Measurements from ENCODE around the gene UNC5A. TPM values are rescaled to one million over a fixed set of nuclear protein-coding genes. Genes with fewer than 3 reads are reported as not detected.

UNC5A gene
- total RNA-seq, 1 experiment from 2014 or later: not detected

DNA sequence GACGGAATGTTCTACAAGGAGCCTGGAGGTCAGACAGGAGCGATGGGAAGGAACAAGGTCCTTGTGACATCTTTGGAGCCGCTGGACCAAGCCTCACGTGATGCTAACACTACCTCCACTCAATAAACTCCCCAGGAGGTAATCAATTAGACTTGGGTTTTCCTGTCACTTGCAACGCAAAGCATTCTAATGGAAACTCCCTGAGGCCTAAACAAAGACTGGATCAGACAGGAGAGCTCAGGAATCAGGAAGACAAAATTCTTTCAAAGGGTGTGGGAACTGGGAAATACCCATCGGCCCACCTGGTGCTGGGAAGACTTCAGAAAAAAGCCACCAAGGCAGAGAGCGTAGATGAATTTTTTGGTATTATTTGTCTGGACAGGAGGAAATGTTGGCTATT, 22.3 kb upstream of the UNC5A start:
- Histone ChIP-seq H3K79me2 (ENCODE audit: low read length) (no peaks in the 10 kb centered on the region), H3K9me3 (ENCODE audit: low read length) (no peaks in the 10 kb centered on the region), H4K20me1 (ENCODE audit: insufficient read depth, low read depth, low read length) (0 out of 2 replicates have a peak, but pooled peaks cover 4% of the 10 kb centered on the region), H3K27me3 (ENCODE audit: low read length) (no peaks in the 10 kb centered on the region), H3K36me3 (ENCODE audit: insufficient read depth, low read length) (no peaks in the 10 kb centered on the region), H3K9me2 (replicated peaks; ENCODE audit: insufficient read depth, low read length) (no peaks in the 10 kb centered on the region), H3K27ac (ENCODE audit: low read length) (no peak overlapping the region), H3K9ac (ENCODE audit: low read length) (no peak overlapping the region), H2AFZ (ENCODE audit: low read length) (no peak overlapping the region), H3K4me2 (ENCODE audit: low read depth, low read length, poor library complexity, severe bottlenecking) (no peak overlapping the region), H3K4me1 (ENCODE audit: low read length) (no peaks in the 10 kb centered on the region), H3K4me3 (ENCODE audit: low read length) (no peak overlapping the region)
- DNase-seq: no peak

DNA sequence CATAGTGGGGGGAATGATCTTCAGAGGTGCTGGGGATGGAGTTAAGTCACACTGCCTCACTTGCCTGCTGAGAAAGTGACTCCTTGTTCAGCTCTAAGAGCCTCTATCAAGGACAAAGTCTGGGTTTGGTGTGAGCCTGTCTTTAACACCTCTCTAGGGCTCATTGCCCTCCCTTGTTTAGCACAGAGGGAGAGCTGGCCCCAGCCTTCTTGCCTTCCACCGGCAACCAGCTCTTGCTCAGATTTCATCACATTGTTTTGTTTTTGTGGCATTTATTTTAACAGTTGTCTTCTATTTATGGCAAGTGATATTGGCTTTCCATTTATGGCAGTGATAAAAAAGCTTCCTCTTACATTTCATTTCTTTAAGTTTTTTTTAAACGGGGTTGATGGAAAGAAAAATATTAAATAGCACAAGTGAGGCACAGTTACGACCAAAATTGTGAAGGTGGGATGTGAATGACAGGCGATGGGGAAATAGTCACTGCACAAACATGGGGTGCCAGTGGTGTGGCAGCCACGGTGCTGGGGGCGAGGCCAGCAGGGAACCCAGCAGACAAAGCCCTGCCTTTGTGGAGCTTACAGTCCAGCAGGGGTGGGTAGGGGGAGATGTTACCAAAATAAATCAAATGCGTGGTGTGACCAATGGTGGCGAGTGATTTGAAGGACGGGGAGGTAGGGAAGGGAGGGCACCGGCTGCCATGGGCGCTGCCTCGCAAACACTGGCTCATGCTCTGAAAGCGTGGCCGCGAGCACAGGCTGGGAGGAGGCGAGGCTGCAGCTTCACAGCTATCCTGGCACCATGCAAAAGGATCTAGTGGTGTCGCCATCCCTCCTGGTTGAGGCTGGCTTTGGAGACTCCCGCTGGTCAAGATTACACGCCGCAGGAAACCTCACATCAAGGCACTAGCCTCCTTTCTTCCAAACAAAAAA, 21.2 kb upstream of the UNC5A start:
- H3K4me3 ChIP-seq (ENCODE audit: low read length): no peak overlapping the region
- H3K36me3 ChIP-seq (ENCODE audit: insufficient read depth, low read length): no peaks in the 10 kb centered on the region
- H3K9ac ChIP-seq (ENCODE audit: low read length): no peak overlapping the region
- no peaks in the 10 kb centered on the region for H3K4me1 ChIP-seq (ENCODE audit: low read length)
- no peaks in the 10 kb centered on the region for H3K79me2 ChIP-seq (ENCODE audit: low read length)
- no peaks in the 10 kb centered on the region for H3K9me2 ChIP-seq (replicated peaks; ENCODE audit: insufficient read depth, low read length)
- DNase-seq: no peak
- H4K20me1 ChIP-seq (ENCODE audit: insufficient read depth, low read depth, low read length): 0 out of 2 replicates have a peak, but pooled peaks cover 4% of the 10 kb centered on the region
- no peak overlapping the region for H3K27ac ChIP-seq (ENCODE audit: low read length)
- H3K9me3 ChIP-seq (ENCODE audit: low read length): no peaks in the 10 kb centered on the region
- no peak overlapping the region for H3K4me2 ChIP-seq (ENCODE audit: low read depth, low read length, poor library complexity, severe bottlenecking)
- no peaks in the 10 kb centered on the region for H3K27me3 ChIP-seq (ENCODE audit: low read length)
- no peak overlapping the region for H2AFZ ChIP-seq (ENCODE audit: low read length)

DNA sequence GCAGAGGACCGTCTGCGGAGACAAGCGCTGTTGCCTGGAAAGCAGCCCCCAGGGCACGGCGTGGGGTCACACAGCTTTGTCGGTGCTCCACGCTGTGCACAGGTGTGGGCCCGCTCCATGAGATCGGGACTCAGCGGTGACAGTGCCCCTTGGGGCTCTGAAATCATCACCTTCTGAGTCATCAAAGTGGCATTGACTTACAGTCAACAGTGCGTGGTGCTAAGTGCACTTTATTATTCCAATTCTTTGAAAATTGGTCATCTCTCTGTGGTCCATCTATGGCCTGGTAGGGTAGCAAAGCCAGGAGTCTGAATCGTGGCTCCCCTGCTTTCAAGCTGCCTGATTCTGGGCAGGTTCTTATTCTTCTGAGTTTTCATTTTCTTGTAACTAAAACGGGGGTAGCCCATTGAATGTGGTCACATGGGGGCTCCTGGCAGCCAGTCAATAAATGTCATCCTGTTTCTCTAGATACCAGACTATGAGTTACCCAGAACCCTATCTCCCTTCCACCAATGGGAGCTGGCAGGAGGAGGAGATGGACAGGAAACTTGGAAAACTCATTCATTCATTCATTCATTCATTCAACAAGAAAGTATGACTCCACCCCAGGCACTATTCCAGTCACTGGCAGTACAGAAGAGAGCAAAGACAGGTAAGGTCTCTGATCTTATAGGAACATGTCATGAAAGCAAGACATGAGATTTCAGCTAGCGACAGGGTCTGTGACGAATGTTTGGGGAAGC, 20.3 kb upstream of the UNC5A start:
- Histone ChIP-seq H4K20me1 (ENCODE audit: insufficient read depth, low read depth, low read length) (0 out of 2 replicates have a peak, but pooled peaks cover 4% of the 10 kb centered on the region), H3K9ac (ENCODE audit: low read length) (no peak overlapping the region), H2AFZ (ENCODE audit: low read length) (no peak overlapping the region), H3K79me2 (ENCODE audit: low read length) (no peaks in the 10 kb centered on the region), H3K9me3 (ENCODE audit: low read length) (no peaks in the 10 kb centered on the region), H3K27me3 (ENCODE audit: low read length) (no peaks in the 10 kb centered on the region), H3K9me2 (replicated peaks; ENCODE audit: insufficient read depth, low read length) (no peaks in the 10 kb centered on the region), H3K4me3 (ENCODE audit: low read length) (no peak overlapping the region), H3K36me3 (ENCODE audit: insufficient read depth, low read length) (no peaks in the 10 kb centered on the region), H3K4me1 (ENCODE audit: low read length) (no peaks in the 10 kb centered on the region), H3K4me2 (ENCODE audit: low read depth, low read length, poor library complexity, severe bottlenecking) (no peak overlapping the region), H3K27ac (ENCODE audit: low read length) (no peak overlapping the region)
- DNase-seq: no peak

GRCh38 chr5:176790941-176791340, 19.4 kb upstream of the UNC5A start:
- Histone ChIP-seq H3K9ac (ENCODE audit: low read length) (no peak overlapping the region), H3K4me1 (ENCODE audit: low read length) (no peaks in the 10 kb centered on the region), H3K9me2 (replicated peaks; ENCODE audit: insufficient read depth, low read length) (no peaks in the 10 kb centered on the region), H2AFZ (ENCODE audit: low read length) (no peak overlapping the region), H3K4me3 (ENCODE audit: low read length) (no peak overlapping the region), H3K27ac (ENCODE audit: low read length) (no peak overlapping the region), H3K36me3 (ENCODE audit: insufficient read depth, low read length) (no peaks in the 10 kb centered on the region), H3K4me2 (ENCODE audit: low read depth, low read length, poor library complexity, severe bottlenecking) (no peak overlapping the region), H3K27me3 (ENCODE audit: low read length) (no peaks in the 10 kb centered on the region), H3K79me2 (ENCODE audit: low read length) (no peaks in the 10 kb centered on the region), H4K20me1 (ENCODE audit: insufficient read depth, low read depth, low read length) (0 out of 2 replicates have a peak, but pooled peaks cover 4% of the 10 kb centered on the region), H3K9me3 (ENCODE audit: low read length) (no peaks in the 10 kb centered on the region)
- no peak for DNase-seq

DNA sequence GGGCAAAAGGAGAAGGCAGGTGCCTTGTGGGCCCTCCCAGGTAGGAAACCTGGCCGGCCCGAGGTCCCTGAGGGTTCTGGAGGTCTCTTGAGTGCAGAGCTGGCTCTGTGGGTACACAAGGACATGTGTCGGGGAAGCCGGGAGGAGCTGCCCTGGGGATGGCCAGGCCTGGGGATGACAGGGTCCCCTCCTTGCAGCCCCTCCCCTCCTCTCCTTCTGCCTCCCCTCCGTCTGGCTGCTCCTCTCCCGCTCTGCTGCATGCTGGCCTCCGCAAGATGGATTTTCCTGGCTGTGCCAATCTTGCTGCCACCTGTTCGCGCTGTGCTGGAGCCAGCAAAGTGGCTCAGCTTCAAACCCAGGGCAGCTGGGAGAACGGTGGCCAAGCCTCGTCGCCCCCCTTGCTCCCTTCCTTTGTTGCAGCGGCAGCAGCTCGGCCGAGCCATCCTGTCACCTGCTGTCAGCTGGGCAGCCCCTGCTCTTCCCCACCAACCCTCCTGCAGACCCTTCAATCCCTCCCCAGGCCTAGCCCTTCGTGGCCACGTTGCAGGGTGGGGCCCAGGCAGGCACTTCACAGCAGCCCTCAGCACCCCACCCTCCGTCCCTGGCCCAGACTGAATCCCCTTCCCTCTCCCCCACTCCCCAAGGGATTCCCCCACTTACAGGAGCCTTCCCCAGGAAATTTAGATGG, 17.6 kb upstream of the UNC5A start:
- no peak for DNase-seq
- no peaks in the 10 kb centered on the region for H3K36me3 ChIP-seq (ENCODE audit: insufficient read depth, low read length)
- H3K4me3 ChIP-seq (ENCODE audit: low read length): no peak overlapping the region
- no peaks in the 10 kb centered on the region for H3K79me2 ChIP-seq (ENCODE audit: low read length)
- H3K27ac ChIP-seq (ENCODE audit: low read length): no peak overlapping the region
- H3K9me3 ChIP-seq (ENCODE audit: low read length): no peaks in the 10 kb centered on the region
- H3K4me1 ChIP-seq (ENCODE audit: low read length): no peaks in the 10 kb centered on the region
- H4K20me1 ChIP-seq (ENCODE audit: insufficient read depth, low read depth, low read length): 0 out of 2 replicates have a peak, but pooled peaks cover 4% of the 10 kb centered on the region
- H2AFZ ChIP-seq (ENCODE audit: low read length): no peak overlapping the region
- no peaks in the 10 kb centered on the region for H3K27me3 ChIP-seq (ENCODE audit: low read length)
- no peaks in the 10 kb centered on the region for H3K9me2 ChIP-seq (replicated peaks; ENCODE audit: insufficient read depth, low read length)
- H3K4me2 ChIP-seq (ENCODE audit: low read depth, low read length, poor library complexity, severe bottlenecking): no peak overlapping the region
- H3K9ac ChIP-seq (ENCODE audit: low read length): no peak overlapping the region

DNA sequence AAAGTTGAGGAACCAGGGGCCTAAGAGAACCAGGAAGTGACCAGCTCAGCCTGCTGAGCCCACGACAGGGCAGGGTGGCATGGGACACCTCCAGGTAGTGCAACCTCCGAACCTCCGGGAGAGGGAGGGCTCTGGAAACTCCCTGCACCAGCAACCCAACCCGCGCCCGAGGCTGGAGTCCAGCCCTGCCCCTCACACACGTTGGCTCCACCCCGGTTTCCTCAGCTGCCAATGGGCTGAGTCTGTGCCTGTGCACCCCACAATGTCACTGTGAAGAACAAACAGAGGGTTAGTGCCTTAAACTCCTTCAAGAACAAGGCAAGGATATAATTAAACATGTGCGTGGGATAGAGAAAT, 17.0 kb upstream of the UNC5A start:
- DNase-seq: peak; percentile 76
- Histone ChIP-seq H3K27ac (ENCODE audit: low read length) (no peak overlapping the region), H3K9me3 (ENCODE audit: low read length) (no peaks in the 10 kb centered on the region), H3K36me3 (ENCODE audit: insufficient read depth, low read length) (no peaks in the 10 kb centered on the region), H3K79me2 (ENCODE audit: low read length) (no peaks in the 10 kb centered on the region), H2AFZ (ENCODE audit: low read length) (no peak overlapping the region), H3K4me2 (ENCODE audit: low read depth, low read length, poor library complexity, severe bottlenecking) (no peak overlapping the region), H3K27me3 (ENCODE audit: low read length) (no peaks in the 10 kb centered on the region), H3K9ac (ENCODE audit: low read length) (no peak overlapping the region), H3K9me2 (replicated peaks; ENCODE audit: insufficient read depth, low read length) (no peaks in the 10 kb centered on the region), H4K20me1 (ENCODE audit: insufficient read depth, low read depth, low read length) (0 out of 2 replicates have a peak, but pooled peaks cover 4% of the 10 kb centered on the region), H3K4me3 (ENCODE audit: low read length) (no peak overlapping the region), H3K4me1 (ENCODE audit: low read length) (no peaks in the 10 kb centered on the region)

GRCh38 chr5:176793736-176794135, 16.6 kb upstream of the UNC5A start:
- Histone ChIP-seq H3K4me3 (ENCODE audit: low read length) (no peak overlapping the region), H3K27ac (ENCODE audit: low read length) (no peak overlapping the region), H3K4me1 (ENCODE audit: low read length) (no peaks in the 10 kb centered on the region), H2AFZ (ENCODE audit: low read length) (no peak overlapping the region), H4K20me1 (ENCODE audit: insufficient read depth, low read depth, low read length) (0 out of 2 replicates have a peak, but pooled peaks cover 4% of the 10 kb centered on the region), H3K79me2 (ENCODE audit: low read length) (no peaks in the 10 kb centered on the region), H3K36me3 (ENCODE audit: insufficient read depth, low read length) (no peaks in the 10 kb centered on the region), H3K27me3 (ENCODE audit: low read length) (no peaks in the 10 kb centered on the region), H3K9me3 (ENCODE audit: low read length) (no peaks in the 10 kb centered on the region), H3K9me2 (replicated peaks; ENCODE audit: insufficient read depth, low read length) (no peaks in the 10 kb centered on the region), H3K9ac (ENCODE audit: low read length) (no peak overlapping the region), H3K4me2 (ENCODE audit: low read depth, low read length, poor library complexity, severe bottlenecking) (no peak overlapping the region)
- no peak for DNase-seq

DNA sequence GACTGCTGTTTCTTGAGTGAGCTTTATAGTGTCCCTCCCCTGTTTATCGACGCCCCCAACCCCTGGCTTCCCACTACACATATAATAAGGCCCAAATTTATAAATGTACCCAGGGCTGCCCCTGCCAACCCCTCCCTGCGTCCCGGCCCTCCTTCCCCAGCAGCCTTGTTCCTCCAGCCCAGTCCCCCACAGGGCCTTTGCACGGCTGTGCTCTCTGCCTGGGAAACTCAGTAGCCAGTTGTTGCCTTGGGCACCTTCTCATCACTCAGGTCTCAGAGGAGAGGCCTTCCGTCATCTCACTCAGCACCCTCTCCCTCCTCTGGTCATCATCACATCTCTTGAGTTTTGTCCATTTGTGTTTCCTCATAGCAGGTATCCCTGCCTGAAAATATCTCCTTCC, 15.8 kb upstream of the UNC5A start:
- Histone ChIP-seq H3K4me1 (ENCODE audit: low read length) (no peaks in the 10 kb centered on the region), H3K9ac (ENCODE audit: low read length) (no peak overlapping the region), H3K9me3 (ENCODE audit: low read length) (no peaks in the 10 kb centered on the region), H3K27me3 (ENCODE audit: low read length) (no peaks in the 10 kb centered on the region), H3K4me3 (ENCODE audit: low read length) (no peak overlapping the region), H4K20me1 (ENCODE audit: insufficient read depth, low read depth, low read length) (no peaks in the 10 kb centered on the region), H3K27ac (ENCODE audit: low read length) (no peak overlapping the region), H3K36me3 (ENCODE audit: insufficient read depth, low read length) (no peaks in the 10 kb centered on the region), H3K9me2 (replicated peaks; ENCODE audit: insufficient read depth, low read length) (no peaks in the 10 kb centered on the region), H3K79me2 (ENCODE audit: low read length) (no peaks in the 10 kb centered on the region), H2AFZ (ENCODE audit: low read length) (no peak overlapping the region), H3K4me2 (ENCODE audit: low read depth, low read length, poor library complexity, severe bottlenecking) (no peak overlapping the region)
- no peak for DNase-seq
